Tibial nerve (tissue), 3 donors: ENCODE data around the gene DOLPP1.

Experiments used
- POLR2A ChIP-seq, 2 donors: fragments of 450-650 bp; IDR thresholded peaks; one replicate each; pipeline ENCODE4 v1.6.1; 2017; ENCODE audit warnings: antibody characterized with exemption in 2 of 2, mild to moderate bottlenecking in 2 of 2, moderate library complexity in 2 of 2
- TF ChIP-seq, protein P1 (sequence below), 5 experiments: fragments of 200-600 bp in 3 of 5; fragments of 450-650 bp in 2 of 5; sonication (generic) in 3 of 5; IDR thresholded peaks; one replicate each; pipeline ENCODE4 v1.5.1; 2016 to 2019; ENCODE audit warnings: antibody characterized with exemption in 5 of 5, mild to moderate bottlenecking in 3 of 5, moderate library complexity in 2 of 5

DNA sequence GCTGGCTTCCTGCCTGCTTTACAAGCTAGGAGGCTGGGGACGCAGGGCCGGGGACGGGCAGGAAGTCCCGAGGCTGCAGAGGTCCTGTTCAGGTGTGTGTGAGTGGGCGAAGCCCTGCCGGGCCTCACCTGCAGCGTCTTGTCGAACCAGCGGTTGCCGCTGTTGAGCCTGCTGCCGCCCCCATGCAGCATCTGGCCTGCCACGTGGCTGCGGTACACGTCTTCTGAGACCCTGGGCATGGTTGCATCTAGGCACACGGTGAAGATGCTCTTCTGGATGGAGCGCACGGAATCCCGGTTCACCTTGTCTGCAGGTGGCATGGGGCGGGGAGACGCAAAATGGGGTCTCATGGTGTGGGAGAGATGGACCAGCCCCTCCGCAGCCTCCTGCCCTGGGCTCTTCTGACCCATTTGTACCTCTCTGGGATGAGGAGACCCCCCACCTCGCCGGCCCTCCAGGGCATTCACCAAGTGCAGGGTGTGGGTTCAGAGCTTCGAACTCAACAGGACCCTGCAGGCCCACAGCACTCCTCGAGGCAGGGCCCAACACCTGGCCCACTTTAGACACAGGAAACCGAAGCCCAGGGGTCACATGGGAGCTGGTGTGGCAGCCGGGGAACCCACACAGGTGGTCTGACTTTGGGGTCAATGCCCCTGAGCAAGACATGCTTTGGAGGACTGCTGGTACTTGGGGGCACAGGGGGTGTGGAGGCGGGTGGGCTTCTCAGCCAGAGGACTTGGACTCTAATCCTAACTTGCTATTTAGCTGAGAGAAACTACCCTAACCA, 19.7 kb downstream of the DOLPP1 start:
- TF ChIP-seq, protein P1, sequence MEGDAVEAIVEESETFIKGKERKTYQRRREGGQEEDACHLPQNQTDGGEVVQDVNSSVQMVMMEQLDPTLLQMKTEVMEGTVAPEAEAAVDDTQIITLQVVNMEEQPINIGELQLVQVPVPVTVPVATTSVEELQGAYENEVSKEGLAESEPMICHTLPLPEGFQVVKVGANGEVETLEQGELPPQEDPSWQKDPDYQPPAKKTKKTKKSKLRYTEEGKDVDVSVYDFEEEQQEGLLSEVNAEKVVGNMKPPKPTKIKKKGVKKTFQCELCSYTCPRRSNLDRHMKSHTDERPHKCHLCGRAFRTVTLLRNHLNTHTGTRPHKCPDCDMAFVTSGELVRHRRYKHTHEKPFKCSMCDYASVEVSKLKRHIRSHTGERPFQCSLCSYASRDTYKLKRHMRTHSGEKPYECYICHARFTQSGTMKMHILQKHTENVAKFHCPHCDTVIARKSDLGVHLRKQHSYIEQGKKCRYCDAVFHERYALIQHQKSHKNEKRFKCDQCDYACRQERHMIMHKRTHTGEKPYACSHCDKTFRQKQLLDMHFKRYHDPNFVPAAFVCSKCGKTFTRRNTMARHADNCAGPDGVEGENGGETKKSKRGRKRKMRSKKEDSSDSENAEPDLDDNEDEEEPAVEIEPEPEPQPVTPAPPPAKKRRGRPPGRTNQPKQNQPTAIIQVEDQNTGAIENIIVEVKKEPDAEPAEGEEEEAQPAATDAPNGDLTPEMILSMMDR (IDR thresholded peaks at IDR 0.05): no peak
- TF ChIP-seq POLR2A (IDR thresholded peaks at IDR 0.05): no peak
